ENCODE results near the gene RBM47.

The RBM47 gene

DNA sequence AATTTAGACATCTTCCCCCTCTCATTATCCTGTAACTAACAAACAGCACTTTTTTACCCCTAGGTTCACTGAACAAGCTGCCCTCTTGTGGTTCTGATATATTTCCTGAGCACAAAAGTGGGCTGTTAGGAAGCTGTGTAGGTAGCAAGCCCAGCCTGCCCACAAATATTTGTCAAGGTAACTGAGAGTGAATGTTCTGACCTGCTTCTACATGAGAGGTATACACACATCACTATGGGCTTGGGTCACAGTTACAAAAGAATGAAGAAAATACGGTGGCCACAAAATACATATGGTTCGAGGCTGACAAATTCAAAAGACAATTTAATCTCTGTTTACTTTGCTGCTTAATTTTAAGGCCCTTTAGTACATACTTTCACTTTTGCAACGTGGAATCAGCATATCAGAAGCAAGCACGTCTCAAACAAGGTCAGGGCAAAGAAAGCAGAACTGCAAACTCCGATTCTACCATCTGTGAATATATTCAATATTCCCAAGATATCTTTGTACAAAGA is 78.7 kb downstream of the RBM47 start:
- no peaks in the 10 kb centered on the region for H3F3A ChIP-seq (ENCODE audit: insufficient read depth)
- H3K4me3 ChIP-seq (ENCODE audit: insufficient read depth, low read length, poor library complexity, severe bottlenecking), result no peak overlapping the region
- H2AFZ ChIP-seq (ENCODE audit: low read depth, low read length, severe bottlenecking), result no peak overlapping the region
- TF ChIP-seq, protein P1, sequence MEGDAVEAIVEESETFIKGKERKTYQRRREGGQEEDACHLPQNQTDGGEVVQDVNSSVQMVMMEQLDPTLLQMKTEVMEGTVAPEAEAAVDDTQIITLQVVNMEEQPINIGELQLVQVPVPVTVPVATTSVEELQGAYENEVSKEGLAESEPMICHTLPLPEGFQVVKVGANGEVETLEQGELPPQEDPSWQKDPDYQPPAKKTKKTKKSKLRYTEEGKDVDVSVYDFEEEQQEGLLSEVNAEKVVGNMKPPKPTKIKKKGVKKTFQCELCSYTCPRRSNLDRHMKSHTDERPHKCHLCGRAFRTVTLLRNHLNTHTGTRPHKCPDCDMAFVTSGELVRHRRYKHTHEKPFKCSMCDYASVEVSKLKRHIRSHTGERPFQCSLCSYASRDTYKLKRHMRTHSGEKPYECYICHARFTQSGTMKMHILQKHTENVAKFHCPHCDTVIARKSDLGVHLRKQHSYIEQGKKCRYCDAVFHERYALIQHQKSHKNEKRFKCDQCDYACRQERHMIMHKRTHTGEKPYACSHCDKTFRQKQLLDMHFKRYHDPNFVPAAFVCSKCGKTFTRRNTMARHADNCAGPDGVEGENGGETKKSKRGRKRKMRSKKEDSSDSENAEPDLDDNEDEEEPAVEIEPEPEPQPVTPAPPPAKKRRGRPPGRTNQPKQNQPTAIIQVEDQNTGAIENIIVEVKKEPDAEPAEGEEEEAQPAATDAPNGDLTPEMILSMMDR (IDR thresholded peaks at IDR 0.05; ENCODE audit: insufficient read depth, low read length, poor library complexity, severe bottlenecking), result peak; percentile 22
- no peak for TF ChIP-seq EZH2phosphoT487 (conservative IDR thresholded peaks at IDR 0.05; ENCODE audit: low read length)
- H3K36me3 ChIP-seq (ENCODE audit: low read length), result no peaks in the 10 kb centered on the region
- H3K27me3 ChIP-seq (ENCODE audit: low read length), result no peaks in the 10 kb centered on the region
- H3K4me2 ChIP-seq (ENCODE audit: low read depth, low read length, poor library complexity, severe bottlenecking), result peak overlapping the region; percentile 31
- no peak overlapping the region for H3K9ac ChIP-seq (ENCODE audit: low read length)
- no peaks in the 10 kb centered on the region for H3K79me2 ChIP-seq (ENCODE audit: insufficient read depth, low read length)
- no peaks in the 10 kb centered on the region for H4K20me1 ChIP-seq (ENCODE audit: low read depth, low read length)
- H3K9me3 ChIP-seq (ENCODE audit: insufficient read depth, low read length), result no peaks in the 10 kb centered on the region
- H3K27ac ChIP-seq (ENCODE audit: low read depth, low read length), result no peak overlapping the region
- H3K9me2 ChIP-seq (replicated peaks; ENCODE audit: insufficient read depth, low read length), result no peaks in the 10 kb centered on the region

DNA sequence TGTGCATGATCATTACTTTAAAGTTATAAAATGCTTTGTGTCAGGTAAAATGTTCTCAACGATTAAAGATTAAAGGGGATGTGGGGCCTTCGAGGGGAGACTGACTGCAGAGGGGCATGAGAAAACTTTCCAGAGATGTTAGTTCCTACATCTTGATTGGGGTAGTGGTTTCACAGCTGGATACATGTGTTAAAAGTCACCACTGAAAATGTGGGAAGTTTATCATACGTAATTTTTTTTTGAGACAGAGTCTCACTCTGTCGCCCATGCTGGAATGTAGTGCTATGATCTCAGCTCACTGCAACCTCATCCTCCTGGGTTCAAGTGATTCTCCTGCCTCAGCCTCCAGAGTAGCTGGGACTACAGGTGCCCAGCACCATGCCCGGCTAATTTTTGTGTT is 79.5 kb downstream of the RBM47 start:
- Histone ChIP-seq H3K36me3 (ENCODE audit: low read length) (no peaks in the 10 kb centered on the region), H3K9me2 (replicated peaks; ENCODE audit: insufficient read depth, low read length) (no peaks in the 10 kb centered on the region), H3K4me2 (ENCODE audit: low read depth, low read length, poor library complexity, severe bottlenecking) (no peak overlapping the region), H3K27me3 (ENCODE audit: low read length) (no peaks in the 10 kb centered on the region), H2AFZ (ENCODE audit: low read depth, low read length, severe bottlenecking) (no peak overlapping the region), H3F3A (ENCODE audit: insufficient read depth) (no peaks in the 10 kb centered on the region), H3K9me3 (ENCODE audit: insufficient read depth, low read length) (no peaks in the 10 kb centered on the region), H3K4me3 (ENCODE audit: insufficient read depth, low read length, poor library complexity, severe bottlenecking) (no peak overlapping the region), H4K20me1 (ENCODE audit: low read depth, low read length) (no peaks in the 10 kb centered on the region), H3K9ac (ENCODE audit: low read length) (no peak overlapping the region), H3K27ac (ENCODE audit: low read depth, low read length) (no peak overlapping the region), H3K79me2 (ENCODE audit: insufficient read depth, low read length) (no peaks in the 10 kb centered on the region)
- TF ChIP-seq, protein P1 (IDR thresholded peaks at IDR 0.05; ENCODE audit: insufficient read depth, low read length, poor library complexity, severe bottlenecking), result no peak
- no peak for TF ChIP-seq EZH2phosphoT487 (conservative IDR thresholded peaks at IDR 0.05; ENCODE audit: low read length)

DNA sequence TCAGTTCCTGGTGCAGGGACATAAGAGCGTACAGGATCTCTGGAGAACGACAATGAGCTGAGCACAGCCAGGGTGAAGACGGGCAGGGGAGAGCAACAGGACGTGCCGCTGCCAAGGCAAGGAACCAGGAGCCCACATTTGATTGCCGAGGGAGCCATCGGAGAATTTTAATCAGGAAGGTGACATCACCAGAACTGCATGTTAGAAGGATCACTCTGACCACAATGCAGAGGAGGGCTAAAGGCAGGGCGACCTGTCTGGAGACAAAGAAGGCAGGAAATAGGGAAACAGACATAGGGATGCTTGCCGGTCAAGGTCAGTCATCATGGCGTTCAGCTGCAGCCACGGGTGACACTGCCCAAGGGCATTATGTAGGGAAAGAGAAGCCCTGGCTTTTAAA is 81.4 kb downstream of the RBM47 start:
- Histone ChIP-seq H3K4me2 (ENCODE audit: low read depth, low read length, poor library complexity, severe bottlenecking) (no peak overlapping the region), H2AFZ (ENCODE audit: low read depth, low read length, severe bottlenecking) (no peak overlapping the region), H3K9me3 (ENCODE audit: insufficient read depth, low read length) (no peaks in the 10 kb centered on the region), H3K9me2 (replicated peaks; ENCODE audit: insufficient read depth, low read length) (no peaks in the 10 kb centered on the region), H4K20me1 (ENCODE audit: low read depth, low read length) (no peaks in the 10 kb centered on the region), H3F3A (ENCODE audit: insufficient read depth) (no peaks in the 10 kb centered on the region), H3K79me2 (ENCODE audit: insufficient read depth, low read length) (no peaks in the 10 kb centered on the region), H3K4me3 (ENCODE audit: insufficient read depth, low read length, poor library complexity, severe bottlenecking) (no peak overlapping the region), H3K27me3 (ENCODE audit: low read length) (no peaks in the 10 kb centered on the region), H3K9ac (ENCODE audit: low read length) (no peak overlapping the region), H3K36me3 (ENCODE audit: low read length) (no peaks in the 10 kb centered on the region), H3K27ac (ENCODE audit: low read depth, low read length) (no peak overlapping the region)
- TF ChIP-seq, protein P1 (IDR thresholded peaks at IDR 0.05; ENCODE audit: insufficient read depth, low read length, poor library complexity, severe bottlenecking), result no peak
- TF ChIP-seq EZH2phosphoT487 (conservative IDR thresholded peaks at IDR 0.05; ENCODE audit: low read length), result no peak
